ENCODE data around the gene GALNT6. TPM values are rescaled to one million over a fixed set of nuclear protein-coding genes. Genes with fewer than 3 reads are reported as not detected.

GALNT6 gene
- total RNA-seq, 2 donors from 2014 or later: 7.0 to 12.6 TPM

DNA sequence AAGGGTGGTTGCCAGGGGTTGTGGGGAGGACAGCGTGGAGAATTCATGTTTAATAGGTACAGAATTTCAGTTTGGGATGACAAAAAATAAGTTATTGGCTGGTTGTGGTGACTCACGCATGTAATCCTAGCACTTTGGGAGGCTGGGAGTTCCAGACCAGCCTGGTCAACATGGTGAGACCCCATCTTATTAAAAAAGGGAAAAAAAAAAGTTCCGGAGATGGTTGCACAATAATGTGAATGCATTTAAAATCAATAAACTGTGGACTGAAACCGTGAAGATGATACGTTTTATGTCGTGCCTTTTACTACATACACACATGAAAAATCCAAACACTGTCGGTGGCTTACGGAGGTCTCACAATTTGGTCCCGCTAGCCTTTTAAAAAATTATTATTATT is 20.5 kb downstream of the GALNT6 start:
- Mint-ChIP-seq H3K27ac (peak overlapping the region; percentile 97), H3K4me3 (no peak overlapping the region), H3K4me1 (peaks cover 36% of the 10 kb centered on the region), H3K36me3 (ENCODE audit: low read depth) (peaks cover 3% of the 10 kb centered on the region), H3K27me3 (no peaks in the 10 kb centered on the region)
- H3K9me3 ChIP-seq (ENCODE audit: control insufficient read depth, low read length, poor library complexity, severe bottlenecking): no peaks in the 10 kb centered on the region
- DNase-seq (no peak), ATAC-seq (no peak)

- Mint-ChIP-seq H3K4me3 (peak overlapping the region; percentile 90), H3K27ac (peak overlapping the region; percentile 97), H3K27me3 (no peaks in the 10 kb centered on the region), H3K4me1 (peaks cover 33% of the 10 kb centered on the region), H3K36me3 (ENCODE audit: low read depth) (peaks cover 3% of the 10 kb centered on the region)
- no peak for ATAC-seq
- no peaks in the 10 kb centered on the region for H3K9me3 ChIP-seq (ENCODE audit: control insufficient read depth, low read length, poor library complexity, severe bottlenecking)
- DNase-seq: no peak
These were observed 21.6 kb downstream of the GALNT6 start for GRCh38 chr12:51369581-51369980.

DNA sequence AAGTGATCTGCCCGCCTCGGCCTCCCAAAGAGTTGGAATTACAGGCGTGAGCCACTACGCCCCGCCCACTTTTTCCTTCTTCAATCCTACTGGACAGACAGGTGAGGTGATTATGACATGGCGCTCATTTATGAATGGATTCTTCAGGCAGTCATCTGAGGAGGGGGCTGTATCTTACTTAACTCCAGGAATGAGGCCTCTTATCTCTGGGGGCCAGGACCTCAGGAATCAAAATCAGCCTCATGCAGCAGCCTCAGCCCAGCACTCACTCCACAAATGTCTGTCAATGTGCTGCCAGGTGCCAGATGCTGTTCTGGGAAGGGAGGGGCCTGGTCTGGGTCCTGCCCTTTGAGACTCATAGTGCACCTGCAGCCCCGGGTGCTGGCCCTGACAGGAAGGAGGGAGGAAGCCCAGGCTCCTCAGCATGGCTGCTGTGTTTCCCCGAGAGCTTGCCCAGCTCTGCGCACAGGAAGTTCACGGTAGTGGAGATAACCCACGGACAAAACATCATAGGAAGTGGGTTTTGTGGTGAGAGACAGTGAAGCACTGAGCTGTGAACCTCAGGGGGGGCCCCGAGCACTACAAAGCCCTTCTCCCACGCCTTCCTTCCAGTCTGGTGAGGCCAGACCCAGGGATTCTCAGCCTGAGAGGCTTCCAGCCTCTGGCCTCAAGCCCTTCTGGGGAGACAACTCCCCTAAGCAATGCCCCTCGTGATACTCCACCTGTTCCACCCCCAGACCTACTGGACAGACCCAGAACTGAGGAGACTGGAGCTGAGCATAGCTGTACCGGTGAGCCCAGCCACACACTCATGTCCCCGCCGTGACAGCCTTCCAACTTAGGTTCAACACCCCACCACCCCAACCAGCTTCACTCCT is 22.3 kb downstream of the GALNT6 start:
- DNase-seq: peak; percentile 76 to 86 (median 82)
- Mint-ChIP-seq H3K4me1 (peaks cover 33% of the 10 kb centered on the region), H3K4me3 (peak overlapping the region; percentile 90), H3K27me3 (no peaks in the 10 kb centered on the region), H3K36me3 (ENCODE audit: low read depth) (peaks cover 3% of the 10 kb centered on the region), H3K27ac (peak overlapping the region; percentile 97)
- ATAC-seq: peak; percentile 96
- H3K9me3 ChIP-seq (ENCODE audit: control insufficient read depth, low read length, poor library complexity, severe bottlenecking): no peaks in the 10 kb centered on the region

DNA sequence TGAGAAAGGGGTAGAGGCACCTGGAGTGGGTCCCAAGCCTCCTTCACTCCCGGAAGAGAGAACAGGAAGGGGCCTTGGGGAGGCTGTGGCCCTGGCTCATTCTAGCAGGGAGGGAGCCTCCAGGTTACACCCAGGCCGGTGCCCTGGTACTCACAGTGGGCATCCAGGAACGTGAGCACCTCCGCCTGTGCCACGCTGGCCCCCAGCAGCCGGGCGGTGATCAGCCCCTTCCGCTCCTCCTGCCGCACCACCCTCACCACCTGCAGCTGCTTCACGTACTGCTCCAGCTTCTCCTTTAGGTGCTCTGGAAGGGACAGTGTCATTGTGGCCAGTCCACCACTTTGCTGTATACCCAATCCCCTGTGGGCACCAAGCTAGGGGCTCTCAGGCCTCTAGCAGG is 25.9 kb downstream of the GALNT6 start:
- no peaks in the 10 kb centered on the region for H3K36me3 Mint-ChIP-seq (ENCODE audit: low read depth)
- no peak overlapping the region for H3K4me3 Mint-ChIP-seq
- ATAC-seq: no peak
- peaks cover 24% of the 10 kb centered on the region for H3K4me1 Mint-ChIP-seq
- DNase-seq: no peak
- H3K9me3 ChIP-seq (ENCODE audit: control insufficient read depth, low read length, poor library complexity, severe bottlenecking): no peaks in the 10 kb centered on the region
- no peak overlapping the region for H3K27ac Mint-ChIP-seq
- no peaks in the 10 kb centered on the region for H3K27me3 Mint-ChIP-seq

DNA sequence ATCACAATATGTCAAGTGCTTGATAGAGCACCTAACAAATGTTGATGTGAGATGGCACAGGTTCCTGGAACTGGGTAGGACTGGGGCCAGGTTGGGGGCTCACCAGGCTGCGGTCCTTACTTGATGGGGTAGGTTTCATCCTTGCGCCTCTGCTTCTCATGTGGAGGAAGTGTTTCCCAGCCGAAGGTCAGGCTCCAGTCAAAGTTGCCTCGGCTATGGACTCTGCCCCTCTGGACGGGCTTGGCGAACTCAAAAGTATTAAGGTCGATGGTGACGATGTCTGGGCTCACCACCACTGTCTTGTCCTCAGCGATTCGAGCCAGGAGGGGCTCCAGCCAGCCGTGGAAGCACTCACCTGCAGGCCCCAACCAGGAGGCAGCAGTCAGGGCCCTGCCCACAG is 27.2 kb downstream of the GALNT6 start:
- DNase-seq (no peak), ATAC-seq (no peak)
- no peaks in the 10 kb centered on the region for H3K9me3 ChIP-seq (ENCODE audit: control insufficient read depth, low read length, poor library complexity, severe bottlenecking)
- Mint-ChIP-seq H3K36me3 (ENCODE audit: low read depth) (no peaks in the 10 kb centered on the region), H3K27ac (no peak overlapping the region), H3K27me3 (no peaks in the 10 kb centered on the region), H3K4me3 (no peak overlapping the region), H3K4me1 (peaks cover 14% of the 10 kb centered on the region)

DNA sequence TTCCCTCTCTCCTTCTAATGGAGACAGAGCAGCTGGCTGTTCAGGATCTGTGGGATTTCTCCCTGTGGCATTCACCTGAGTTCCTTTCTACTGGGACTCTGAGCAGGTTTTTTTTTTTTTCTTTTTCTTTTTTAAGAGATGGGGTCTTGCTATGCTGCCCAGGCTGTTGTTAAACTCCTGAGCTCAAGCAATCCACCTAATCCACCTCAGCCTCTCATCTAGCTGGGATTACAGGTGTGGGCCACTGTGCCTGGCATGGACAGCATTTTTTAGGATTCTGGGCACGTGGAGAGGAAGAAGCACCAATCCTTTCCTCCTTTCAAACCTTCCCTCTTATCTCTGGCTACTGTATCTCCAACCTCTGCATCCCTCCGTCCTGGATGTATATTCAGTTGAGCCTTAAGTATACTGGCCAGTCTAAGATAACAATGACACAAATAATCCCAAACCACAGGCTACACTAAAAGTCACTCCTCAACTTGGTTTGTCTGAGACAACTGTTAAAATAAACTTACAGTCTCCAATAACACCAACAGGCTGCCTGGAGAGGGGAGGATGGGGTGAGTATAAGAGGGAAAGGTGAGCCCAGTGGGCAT is 28.4 kb downstream of the GALNT6 start:
- no peak overlapping the region for H3K27ac Mint-ChIP-seq
- no peaks in the 10 kb centered on the region for H3K36me3 Mint-ChIP-seq (ENCODE audit: low read depth)
- H3K9me3 ChIP-seq (ENCODE audit: control insufficient read depth, low read length, poor library complexity, severe bottlenecking): no peaks in the 10 kb centered on the region
- H3K27me3 Mint-ChIP-seq: no peaks in the 10 kb centered on the region
- DNase-seq: no peak
- H3K4me1 Mint-ChIP-seq: peaks cover 8% of the 10 kb centered on the region
- no peak for ATAC-seq
- H3K4me3 Mint-ChIP-seq: no peak overlapping the region

DNA sequence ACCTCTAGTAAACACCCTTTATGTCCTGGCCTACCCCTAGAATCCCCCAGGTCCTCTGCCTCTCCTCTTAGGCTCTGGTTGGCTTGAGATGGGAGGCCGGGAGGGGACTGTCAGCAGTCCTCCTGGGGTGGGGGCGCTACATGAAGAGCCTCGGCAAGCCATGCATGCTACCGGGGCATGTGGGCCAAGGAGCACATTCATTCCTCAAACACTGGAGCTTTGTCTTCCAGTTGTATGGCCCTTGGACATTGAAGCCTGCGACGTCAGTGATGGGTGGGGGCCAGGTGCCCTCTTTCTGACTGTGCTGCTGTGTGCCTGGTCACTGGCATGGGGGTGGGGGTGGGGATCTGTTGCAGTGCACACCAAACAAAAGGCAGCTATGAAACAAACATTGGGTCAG is 28.9 kb downstream of the GALNT6 start:
- DNase-seq (no peak), ATAC-seq (no peak)
- peaks cover 6% of the 10 kb centered on the region for H3K4me1 Mint-ChIP-seq
- H3K4me3 Mint-ChIP-seq: no peak overlapping the region
- no peaks in the 10 kb centered on the region for H3K36me3 Mint-ChIP-seq (ENCODE audit: low read depth)
- H3K9me3 ChIP-seq (ENCODE audit: control insufficient read depth, low read length, poor library complexity, severe bottlenecking): no peaks in the 10 kb centered on the region
- H3K27me3 Mint-ChIP-seq: no peaks in the 10 kb centered on the region
- no peak overlapping the region for H3K27ac Mint-ChIP-seq

DNA sequence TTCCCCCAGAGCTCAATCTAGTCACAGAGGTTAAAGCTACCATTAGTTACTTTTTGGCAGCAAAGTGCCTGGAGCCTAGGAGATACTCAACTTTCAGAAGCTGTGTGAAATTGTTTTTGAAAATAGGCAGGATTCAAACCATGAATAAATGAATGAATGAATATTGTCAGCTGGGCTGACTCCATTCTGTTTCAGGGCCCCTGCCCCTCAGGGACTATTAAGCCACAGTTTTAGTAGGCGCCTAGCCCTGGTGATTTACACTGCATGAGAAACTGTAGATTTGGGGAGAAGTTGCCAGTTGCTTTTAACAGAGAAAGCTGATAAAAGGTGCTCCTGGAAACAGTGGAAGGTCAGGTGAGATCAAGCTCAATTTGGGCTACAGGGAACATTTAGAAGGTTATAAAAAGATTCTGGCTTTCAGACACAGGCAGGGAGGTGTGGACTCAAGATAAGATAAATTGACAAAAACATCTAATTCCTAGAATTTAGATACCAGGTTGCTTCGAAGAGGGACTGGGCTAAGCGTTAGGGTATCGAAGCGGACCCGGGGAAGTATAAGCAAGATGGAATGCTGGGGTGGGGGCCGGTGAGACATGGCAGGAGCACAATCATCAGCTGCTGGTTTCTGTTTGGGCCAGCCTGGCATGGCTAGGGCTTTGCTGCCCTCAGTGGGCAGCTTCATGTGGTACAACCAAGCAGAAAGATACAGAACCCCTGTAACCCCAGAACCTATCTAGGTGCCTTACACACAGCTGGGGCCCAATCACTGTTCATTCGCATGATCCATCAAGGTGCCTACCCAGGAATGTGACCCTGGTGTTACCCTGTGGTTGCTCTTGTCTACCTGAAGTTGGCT is 29.8 kb downstream of the GALNT6 start:
- H3K36me3 Mint-ChIP-seq (ENCODE audit: low read depth): no peaks in the 10 kb centered on the region
- no peaks in the 10 kb centered on the region for H3K27me3 Mint-ChIP-seq
- no peak overlapping the region for H3K4me3 Mint-ChIP-seq
- ATAC-seq: no peak
- H3K4me1 Mint-ChIP-seq: peaks cover 6% of the 10 kb centered on the region
- H3K27ac Mint-ChIP-seq: peak overlapping the region; percentile 34
- DNase-seq: no peak
- no peaks in the 10 kb centered on the region for H3K9me3 ChIP-seq (ENCODE audit: control insufficient read depth, low read length, poor library complexity, severe bottlenecking)

DNA sequence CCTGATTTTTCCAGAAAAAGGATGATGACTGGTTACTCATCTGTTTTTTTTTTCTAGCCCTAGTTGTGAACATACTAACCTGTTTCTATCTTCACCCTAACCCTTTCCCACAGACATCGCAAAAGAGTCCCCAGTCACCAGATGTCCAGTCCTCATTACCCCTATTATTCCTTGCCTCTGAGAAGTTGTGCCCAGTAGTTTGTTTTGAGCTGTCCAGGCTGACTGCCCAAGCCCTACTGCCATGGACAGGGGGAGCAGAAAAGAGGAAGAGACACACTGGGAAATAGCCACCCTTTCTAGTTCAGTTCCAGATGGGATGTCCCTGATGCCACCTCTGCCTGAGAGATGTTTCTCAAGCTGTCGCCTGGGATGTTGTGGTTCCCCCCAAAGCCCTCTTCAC is 30.9 kb downstream of the GALNT6 start:
- ATAC-seq: no peak
- peaks cover 6% of the 10 kb centered on the region for H3K4me1 Mint-ChIP-seq
- peak overlapping the region; percentile 45 for H3K27ac Mint-ChIP-seq
- no peaks in the 10 kb centered on the region for H3K36me3 Mint-ChIP-seq (ENCODE audit: low read depth)
- H3K9me3 ChIP-seq (ENCODE audit: control insufficient read depth, low read length, poor library complexity, severe bottlenecking): no peaks in the 10 kb centered on the region
- H3K4me3 Mint-ChIP-seq: no peak overlapping the region
- DNase-seq: no peak
- H3K27me3 Mint-ChIP-seq: no peaks in the 10 kb centered on the region

DNA sequence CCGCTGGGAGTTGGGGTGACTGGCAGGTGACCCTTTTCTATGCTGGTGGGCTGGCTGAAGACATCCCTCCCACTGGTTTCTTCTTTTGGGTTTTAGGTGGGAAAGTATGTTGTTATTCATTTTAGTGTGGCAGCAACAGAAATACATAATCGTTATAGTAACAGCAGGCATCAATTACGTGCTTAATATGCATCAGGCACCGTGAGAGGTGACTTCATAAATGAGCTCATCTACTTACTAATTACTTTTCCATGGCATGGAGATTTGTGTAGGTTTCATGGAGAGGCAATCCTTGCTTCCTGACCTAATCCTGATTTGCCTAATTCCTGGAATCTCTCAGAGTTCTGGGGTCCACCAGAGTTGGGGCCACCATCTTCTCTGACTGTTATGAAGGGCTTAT is 31.4 kb downstream of the GALNT6 start:
- H3K9me3 ChIP-seq (ENCODE audit: control insufficient read depth, low read length, poor library complexity, severe bottlenecking): no peaks in the 10 kb centered on the region
- ATAC-seq (no peak), DNase-seq (no peak)
- Mint-ChIP-seq H3K27me3 (no peaks in the 10 kb centered on the region), H3K36me3 (ENCODE audit: low read depth) (no peaks in the 10 kb centered on the region), H3K4me1 (peaks cover 6% of the 10 kb centered on the region), H3K27ac (peak overlapping the region; percentile 45), H3K4me3 (no peak overlapping the region)

DNA sequence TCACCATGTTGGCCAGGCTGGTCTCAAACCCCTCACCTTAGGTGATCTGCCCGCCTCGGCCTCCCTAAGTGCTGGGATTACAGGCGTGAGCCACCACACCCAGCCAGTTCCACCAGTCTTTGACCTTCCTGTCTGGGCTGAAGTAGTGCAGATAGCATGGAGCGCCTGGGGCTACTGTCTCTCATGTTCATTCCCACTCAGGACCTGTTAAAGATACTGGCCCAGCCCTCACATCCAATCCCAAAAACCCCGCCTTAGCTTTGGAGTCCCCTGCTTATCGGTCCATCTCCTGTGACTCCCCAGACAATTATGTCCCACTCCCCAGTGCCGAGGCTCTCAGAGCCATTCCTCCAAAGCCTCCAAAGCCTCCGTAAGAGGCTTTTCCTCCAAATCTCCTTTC is 32.7 kb downstream of the GALNT6 start:
- Mint-ChIP-seq H3K4me3 (no peak overlapping the region), H3K27ac (no peak overlapping the region), H3K27me3 (no peaks in the 10 kb centered on the region)

DNA sequence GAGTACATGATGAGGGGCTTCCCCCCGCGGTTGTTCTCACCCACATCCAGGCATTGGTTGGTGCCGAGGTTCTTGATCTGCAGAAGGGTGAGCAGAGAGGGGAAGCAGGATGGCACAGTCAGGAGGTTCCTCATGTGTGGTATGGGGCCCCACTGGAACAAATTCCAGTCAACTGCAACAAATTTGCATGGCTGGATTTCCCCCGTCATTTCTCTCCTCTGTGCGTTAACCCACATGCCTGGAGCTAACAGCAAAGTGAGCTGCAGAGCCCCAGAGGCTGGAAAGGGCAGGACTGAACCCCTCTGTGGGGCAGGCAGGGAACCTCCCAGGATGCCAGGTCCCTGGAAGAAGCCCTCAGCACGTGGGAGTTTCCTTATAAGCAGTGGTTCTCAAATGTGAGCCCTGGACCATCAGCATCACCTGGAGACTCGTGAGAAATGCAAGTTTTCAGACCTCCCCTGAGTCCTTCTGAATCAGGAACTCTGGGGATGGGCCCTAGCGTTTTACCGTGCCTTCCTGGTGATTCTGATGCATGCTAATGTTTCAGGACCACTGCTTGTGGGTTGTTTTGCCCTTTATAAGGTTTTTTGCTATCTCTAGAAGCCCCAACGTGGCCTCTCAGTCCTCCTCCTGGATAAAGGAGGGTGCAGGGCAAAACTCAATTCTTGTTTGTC is 33.7 kb downstream of the GALNT6 start:
- no peak overlapping the region for H3K4me3 Mint-ChIP-seq
- no peaks in the 10 kb centered on the region for H3K9me3 ChIP-seq (ENCODE audit: control insufficient read depth, low read length, poor library complexity, severe bottlenecking)
- H3K27ac Mint-ChIP-seq: no peak overlapping the region
- ATAC-seq (peak; percentile 74), DNase-seq (no peak)
- peaks cover 6% of the 10 kb centered on the region for H3K4me1 Mint-ChIP-seq
- H3K27me3 Mint-ChIP-seq: no peaks in the 10 kb centered on the region
- no peaks in the 10 kb centered on the region for H3K36me3 Mint-ChIP-seq (ENCODE audit: low read depth)

More for the DNA sequence above, 32.7 kb downstream of the GALNT6 start:
- DNase-seq (no peak), ATAC-seq (no peak)
- Mint-ChIP-seq H3K4me1 (peaks cover 6% of the 10 kb centered on the region), H3K36me3 (ENCODE audit: low read depth) (no peaks in the 10 kb centered on the region)
- no peaks in the 10 kb centered on the region for H3K9me3 ChIP-seq (ENCODE audit: control insufficient read depth, low read length, poor library complexity, severe bottlenecking)
